Esophagus squamous epithelium (tissue), 5 donors: Measurements from ENCODE around the gene CST8. TPM values are rescaled to one million over a fixed set of nuclear protein-coding genes. Genes with fewer than 3 reads are reported as not detected.
A peak's percentile ranks its signal among the peaks of the same experiment; 100 is the strongest.

Experiments
- DNase-seq: peaks from one replicate; lab custom pipeline; 2025; lab: John Stamatoyannopoulos, UW
- H3K27ac ChIP-seq, 4 donors: fragments of 200-600 bp; sonication (generic); one replicate each; pipeline ENCODE4 v1.5.1; 2016 to 2019; ENCODE audit warnings: mild to moderate bottlenecking in 1 of 4
- H3K27me3 ChIP-seq, 4 donors: fragments of 200-600 bp; sonication (generic); 1 replicate in 3 of 4; 2 replicates in 1 of 4; pipeline versions ENCODE4 v1.5.1 to v1.6.0; 2017 to 2021; ENCODE audit warnings: antibody characterized with exemption in 1 of 4
- H3K36me3 ChIP-seq, 3 donors: fragments of 200-600 bp; sonication (generic); one replicate each; pipeline ENCODE4 v1.5.1; 2016 to 2019
- H3K4me1 ChIP-seq, 3 donors: fragments of 200-600 bp; sonication (generic); one replicate each; pipeline ENCODE4 v1.5.1; 2017 to 2019
- H3K4me3 ChIP-seq, 4 donors: fragments of 200-600 bp; sonication (generic); 1 replicate in 3 of 4; 2 replicates in 1 of 4; pipeline ENCODE4 v1.5.1; 2016 to 2019; ENCODE audit warnings: mild to moderate bottlenecking in 2 of 4, moderate library complexity in 1 of 4
- H3K9me3 ChIP-seq, 3 donors: fragments of 200-600 bp; sonication (generic); one replicate each; pipeline ENCODE4 v1.5.1; 2016 to 2019
- POLR2A ChIP-seq, 4 donors: fragments of 450-650 bp; IDR thresholded peaks; one replicate each; pipeline ENCODE4 v1.6.1; 2017; ENCODE audit warnings: antibody characterized with exemption in 4 of 4, mild to moderate bottlenecking in 4 of 4, moderate library complexity in 3 of 4
- WGBS, 2 donors: methylation state at CpG; one replicate each; pipeline ENCODE4 v1.1.5; 2018; 5-methylcytosine and 5-hydroxymethylcytosine counted together
- intact Hi-C: fragments of 100-400 bp; cut with DNase I; formaldehyde crosslinking; loops from one replicate; pipeline ENCODE4 v1.15.0; 2022
- total RNA-seq, 4 donors: library from RNA; depleted of rRNA; stranded (reverse); fragments of >200 nt; gene quantifications; one replicate each; pipeline ENCODE4 v1.1.0, GENCODE V29; 2016
- TF ChIP-seq, protein P1 (sequence below), 6 experiments: fragments of 450-650 bp in 4 of 6; fragments of 200-600 bp in 2 of 6; sonication (generic) in 2 of 6; IDR thresholded peaks; one replicate each; pipeline ENCODE4 v1.5.1; 2016 to 2019; ENCODE audit warnings: antibody characterized with exemption in 6 of 6, mild to moderate bottlenecking in 4 of 6, moderate library complexity in 4 of 6
- donor health status: DM: yes; HTN: yes; CAD: no.

Gene CST8, protein sequence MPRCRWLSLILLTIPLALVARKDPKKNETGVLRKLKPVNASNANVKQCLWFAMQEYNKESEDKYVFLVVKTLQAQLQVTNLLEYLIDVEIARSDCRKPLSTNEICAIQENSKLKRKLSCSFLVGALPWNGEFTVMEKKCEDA
- not detected for total RNA-seq

DNA sequence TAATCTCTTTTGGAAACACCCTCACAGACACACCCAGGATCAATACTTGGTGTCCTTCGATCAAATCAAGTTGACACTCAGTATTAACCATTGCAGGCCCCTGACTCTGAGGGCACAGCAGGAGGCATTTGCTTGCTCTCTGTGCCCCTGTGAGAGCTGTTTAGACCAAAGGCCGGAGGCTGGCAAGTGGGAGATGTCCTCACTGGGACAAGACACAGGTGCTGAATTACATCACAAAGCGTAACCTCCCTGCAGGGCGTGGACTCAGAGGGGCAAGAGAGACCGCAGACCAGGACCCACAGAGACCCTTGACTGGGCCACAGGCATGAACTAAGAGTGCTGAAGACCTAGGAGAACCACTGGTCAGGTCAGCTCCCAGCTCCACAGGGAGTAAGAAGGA is at the start of gene CST8:
TSS of gene CST8 (plus strand) at position 301 of the 400 bp plus-strand sequence. CDS start 551 bp downstream, outside the sequence.
- intact Hi-C loops: no loop called here

DNA sequence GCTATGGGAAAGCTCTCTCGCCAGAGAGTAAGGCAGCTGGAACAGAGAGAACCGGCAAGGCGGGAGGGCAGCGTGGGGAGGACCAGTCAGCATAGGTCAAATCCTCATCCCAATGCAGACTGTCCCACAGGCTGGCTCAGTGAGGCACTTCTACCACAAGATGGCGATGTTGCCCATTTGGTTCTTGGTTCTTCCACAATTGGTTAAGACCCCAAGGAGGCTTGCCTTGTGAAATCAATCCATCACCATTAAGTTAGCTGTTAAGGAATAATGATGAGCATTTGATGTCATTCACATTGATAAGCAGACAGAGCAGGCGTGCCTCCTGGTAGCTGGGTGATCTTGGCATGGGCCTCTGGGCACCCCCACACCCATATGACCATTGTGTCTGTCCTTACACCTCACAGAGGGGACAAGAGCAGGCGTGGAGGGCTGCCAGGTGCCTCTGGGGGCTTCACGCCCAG is 49.0 kb upstream of the CST8 start:
- Histone ChIP-seq H3K36me3 (no peaks in the 10 kb centered on the region), H3K4me1 (peaks cover 0 to 12% (median 0%) of the 10 kb centered on the region in 3 donors), H3K27me3 (no peaks in the 10 kb centered on the region), H3K4me3 (no peak overlapping the region), H3K9me3 (no peaks in the 10 kb centered on the region), H3K27ac (no peak overlapping the region)
- 6 to 12% methylated on average over 6 to 8 of the region's 8 CpGs for WGBS, 2 donors
- DNase-seq: no peak
- intact Hi-C loops: loop anchor here (5.0 kb wide), 1 partner anchor 165 kb away; the partner anchor contains the start of gene CST9
- no peak for TF ChIP-seq POLR2A (IDR thresholded peaks at IDR 0.05)
- TF ChIP-seq, protein P1, sequence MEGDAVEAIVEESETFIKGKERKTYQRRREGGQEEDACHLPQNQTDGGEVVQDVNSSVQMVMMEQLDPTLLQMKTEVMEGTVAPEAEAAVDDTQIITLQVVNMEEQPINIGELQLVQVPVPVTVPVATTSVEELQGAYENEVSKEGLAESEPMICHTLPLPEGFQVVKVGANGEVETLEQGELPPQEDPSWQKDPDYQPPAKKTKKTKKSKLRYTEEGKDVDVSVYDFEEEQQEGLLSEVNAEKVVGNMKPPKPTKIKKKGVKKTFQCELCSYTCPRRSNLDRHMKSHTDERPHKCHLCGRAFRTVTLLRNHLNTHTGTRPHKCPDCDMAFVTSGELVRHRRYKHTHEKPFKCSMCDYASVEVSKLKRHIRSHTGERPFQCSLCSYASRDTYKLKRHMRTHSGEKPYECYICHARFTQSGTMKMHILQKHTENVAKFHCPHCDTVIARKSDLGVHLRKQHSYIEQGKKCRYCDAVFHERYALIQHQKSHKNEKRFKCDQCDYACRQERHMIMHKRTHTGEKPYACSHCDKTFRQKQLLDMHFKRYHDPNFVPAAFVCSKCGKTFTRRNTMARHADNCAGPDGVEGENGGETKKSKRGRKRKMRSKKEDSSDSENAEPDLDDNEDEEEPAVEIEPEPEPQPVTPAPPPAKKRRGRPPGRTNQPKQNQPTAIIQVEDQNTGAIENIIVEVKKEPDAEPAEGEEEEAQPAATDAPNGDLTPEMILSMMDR (IDR thresholded peaks at IDR 0.05): peak; percentile 31 to 86 (median 77)

More for the DNA sequence above, at the start of gene CST8:
- TF ChIP-seq, protein P1 (IDR thresholded peaks at IDR 0.05): no peak
- TF ChIP-seq POLR2A (IDR thresholded peaks at IDR 0.05): no peak
- H3K4me3 ChIP-seq: no peak within 1 kb of the TSS
- H3K9me3 ChIP-seq: no peaks in the 10 kb centered on the region
- DNase-seq: no peak
- no peaks in the 10 kb centered on the region for H3K27me3 ChIP-seq
- H3K36me3 ChIP-seq: no peaks in the 10 kb centered on the region
- WGBS, 2 donors: 100% methylated on average over 3 of the region's 5 CpGs; no CpG with 5 or more reads in 1 of the 2 donors
- no peak within 1 kb of the TSS for H3K27ac ChIP-seq
- peaks cover 0 to 12% (median 0%) of the 10 kb centered on the region in 3 donors for H3K4me1 ChIP-seq

DNA sequence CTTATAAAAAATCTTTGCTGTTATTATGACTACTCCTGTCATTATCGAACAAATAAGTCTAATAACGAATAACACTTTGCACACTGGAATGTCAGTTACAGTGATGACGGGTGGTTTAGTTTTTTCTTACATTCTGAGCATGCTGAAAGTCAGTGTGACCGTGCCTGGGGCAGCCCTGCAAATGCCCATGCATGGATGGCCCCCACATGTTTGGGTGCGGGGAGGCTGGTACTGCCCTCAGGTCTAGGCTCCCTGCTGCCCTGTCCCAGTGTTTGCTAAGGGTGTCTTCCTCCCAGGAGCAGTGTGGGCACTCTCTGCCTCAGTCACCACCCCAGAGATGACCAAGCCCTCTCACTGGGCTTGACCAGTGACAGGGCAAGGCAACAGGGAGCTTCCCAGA is 48.5 kb upstream of the CST8 start:
- Histone ChIP-seq H3K27ac (no peak overlapping the region), H3K36me3 (no peaks in the 10 kb centered on the region), H3K27me3 (no peaks in the 10 kb centered on the region), H3K9me3 (no peaks in the 10 kb centered on the region), H3K4me1 (peaks cover 0 to 8% (median 0%) of the 10 kb centered on the region in 3 donors), H3K4me3 (no peak overlapping the region)
- WGBS, 2 donors: 64 to 72% methylated on average over 4 to 5 of the region's 5 CpGs
- intact Hi-C loops: loop anchor here (5.0 kb wide), 1 partner anchor 165 kb away; the partner anchor contains the start of gene CST9
- no peak for TF ChIP-seq POLR2A (IDR thresholded peaks at IDR 0.05)
- TF ChIP-seq, protein P1 (IDR thresholded peaks at IDR 0.05): no peak
- no peak for DNase-seq

DNA sequence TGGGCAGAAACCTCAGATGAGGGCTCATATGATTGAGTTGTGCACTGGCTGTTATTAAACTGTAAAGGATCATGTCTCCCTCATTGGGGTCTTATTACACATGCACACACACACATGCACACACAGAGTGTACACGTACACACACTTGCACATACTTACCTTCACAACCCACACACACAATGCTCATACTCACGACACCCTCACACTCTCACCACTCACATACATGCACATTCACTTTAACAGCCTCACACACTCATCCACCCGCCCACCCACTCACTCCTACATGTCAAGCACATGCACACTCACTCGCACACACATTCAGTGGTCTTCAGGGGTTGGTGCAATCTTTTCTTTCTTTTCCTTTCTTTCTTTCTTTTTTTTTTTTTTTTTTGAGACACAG is 46.1 kb upstream of the CST8 start:
- TF ChIP-seq, protein P1 (IDR thresholded peaks at IDR 0.05): no peak
- TF ChIP-seq POLR2A (IDR thresholded peaks at IDR 0.05): no peak
- 64 to 78% methylated on average over 4 of the region's 4 CpGs for WGBS, 2 donors
- H3K9me3 ChIP-seq: no peaks in the 10 kb centered on the region
- intact Hi-C loops: loop anchor here (5.0 kb wide), 1 partner anchor 162 kb away; the partner anchor contains the start of gene CST9
- no peak overlapping the region for H3K4me3 ChIP-seq
- peaks cover 0 to 8% (median 0%) of the 10 kb centered on the region in 3 donors for H3K4me1 ChIP-seq
- DNase-seq: no peak
- no peak overlapping the region for H3K27ac ChIP-seq
- H3K36me3 ChIP-seq: no peaks in the 10 kb centered on the region
- H3K27me3 ChIP-seq: no peaks in the 10 kb centered on the region

DNA sequence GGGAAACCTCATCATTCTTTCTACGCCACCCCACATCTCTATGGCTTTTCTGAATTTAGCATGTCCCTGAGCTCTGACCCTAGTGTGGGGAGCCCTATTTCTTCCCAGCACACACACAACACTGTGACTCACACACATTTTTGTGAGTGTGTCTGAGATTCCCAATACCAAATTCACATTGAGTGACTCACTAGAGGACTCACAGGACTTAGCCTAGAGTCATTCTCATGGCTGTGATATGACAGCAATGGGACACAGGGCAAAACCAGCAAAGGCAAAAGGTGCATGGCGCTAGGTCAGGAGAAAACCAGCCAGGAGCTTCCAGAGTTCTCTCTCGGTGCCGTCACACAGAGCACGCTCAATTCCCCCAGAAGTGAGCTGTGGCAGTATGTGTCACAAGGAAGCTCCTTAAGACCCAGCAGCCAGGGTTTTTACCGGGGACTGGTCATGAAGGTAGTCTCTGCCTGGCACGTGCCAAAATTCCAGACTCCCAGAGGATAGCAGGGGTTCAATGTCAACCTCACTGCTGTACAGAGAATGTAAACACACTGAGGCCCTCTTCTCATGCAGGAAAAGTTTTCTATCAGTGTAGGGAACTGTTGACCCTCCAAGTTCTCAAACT is 45.2 kb upstream of the CST8 start:
- intact Hi-C loops: no loop called here
- 81 to 82% methylated on average over 6 to 7 of the region's 7 CpGs for WGBS, 2 donors

More for the DNA sequence above, 45.2 kb upstream of the CST8 start:
- Histone ChIP-seq H3K27ac (peak overlapping the region in 1 of 4 donors; percentile 29), H3K27me3 (no peaks in the 10 kb centered on the region), H3K9me3 (no peaks in the 10 kb centered on the region), H3K4me1 (peaks cover 0 to 8% (median 0%) of the 10 kb centered on the region in 3 donors), H3K4me3 (no peak overlapping the region), H3K36me3 (no peaks in the 10 kb centered on the region)
- TF ChIP-seq POLR2A (IDR thresholded peaks at IDR 0.05): no peak
- no peak for DNase-seq
